ENCODE measurements around the gene IL11RA. TPM values are rescaled to one million over a fixed set of nuclear protein-coding genes. Genes with fewer than 3 reads are reported as not detected.

Gene IL11RA
- 1.7 and 1.9 TPM in 2 replicates for total RNA-seq

DNA sequence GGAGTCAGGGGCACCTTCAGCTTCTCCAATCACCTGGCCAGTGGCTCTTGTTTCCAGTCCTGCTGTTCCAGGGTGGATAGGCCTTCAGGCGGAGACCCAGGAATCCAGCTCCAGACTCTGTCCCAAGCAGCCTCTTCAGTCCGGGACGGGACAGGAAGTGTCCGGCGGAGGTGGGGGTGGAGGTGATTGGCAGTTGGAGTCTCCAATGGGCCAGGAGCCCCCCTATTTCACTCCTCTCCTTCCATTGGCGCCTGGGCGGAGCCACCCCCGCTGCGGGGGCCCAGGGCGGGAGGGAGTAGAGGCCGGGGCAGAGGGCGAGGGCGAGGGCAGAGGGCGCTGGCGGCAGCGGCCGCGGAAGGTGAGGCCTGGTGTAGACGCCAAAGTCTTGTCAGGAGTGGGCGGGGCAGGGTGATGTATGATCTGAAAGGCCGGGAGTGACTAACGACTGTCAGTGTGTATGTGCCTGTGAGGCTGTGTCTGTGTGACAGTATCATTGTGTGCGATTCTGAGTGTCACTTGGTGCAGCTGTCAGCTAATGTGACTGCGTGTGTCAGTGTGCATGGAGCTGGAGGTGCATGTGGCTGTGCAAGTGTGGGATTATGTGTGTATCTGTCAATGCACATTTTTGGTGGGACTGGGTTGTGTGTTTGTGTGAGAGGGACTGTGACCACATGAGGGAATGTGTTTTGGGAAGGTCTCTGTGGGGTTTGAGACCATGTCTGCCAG is at the start of gene IL11RA:
TSS of gene IL11RA (plus strand) at position 310 of the 726 bp plus-strand sequence. CDS start 3,033 bp downstream, outside the sequence.

GRCh38 chr9:34611811-34612787 is 39.9 kb upstream of the IL11RA start, which contains the start of gene RPP25L:
RPP25L (minus strand) TSS chr9:34612097; CDS start chr9:34611296, 801 bp downstream.

GRCh38 chr9:34620061-34620994 is 31.7 kb upstream of the IL11RA start, which contains the start of gene DCTN3:
DCTN3 (minus strand) TSS chr9:34620495; CDS start chr9:34620464, 31 bp downstream.

DNA sequence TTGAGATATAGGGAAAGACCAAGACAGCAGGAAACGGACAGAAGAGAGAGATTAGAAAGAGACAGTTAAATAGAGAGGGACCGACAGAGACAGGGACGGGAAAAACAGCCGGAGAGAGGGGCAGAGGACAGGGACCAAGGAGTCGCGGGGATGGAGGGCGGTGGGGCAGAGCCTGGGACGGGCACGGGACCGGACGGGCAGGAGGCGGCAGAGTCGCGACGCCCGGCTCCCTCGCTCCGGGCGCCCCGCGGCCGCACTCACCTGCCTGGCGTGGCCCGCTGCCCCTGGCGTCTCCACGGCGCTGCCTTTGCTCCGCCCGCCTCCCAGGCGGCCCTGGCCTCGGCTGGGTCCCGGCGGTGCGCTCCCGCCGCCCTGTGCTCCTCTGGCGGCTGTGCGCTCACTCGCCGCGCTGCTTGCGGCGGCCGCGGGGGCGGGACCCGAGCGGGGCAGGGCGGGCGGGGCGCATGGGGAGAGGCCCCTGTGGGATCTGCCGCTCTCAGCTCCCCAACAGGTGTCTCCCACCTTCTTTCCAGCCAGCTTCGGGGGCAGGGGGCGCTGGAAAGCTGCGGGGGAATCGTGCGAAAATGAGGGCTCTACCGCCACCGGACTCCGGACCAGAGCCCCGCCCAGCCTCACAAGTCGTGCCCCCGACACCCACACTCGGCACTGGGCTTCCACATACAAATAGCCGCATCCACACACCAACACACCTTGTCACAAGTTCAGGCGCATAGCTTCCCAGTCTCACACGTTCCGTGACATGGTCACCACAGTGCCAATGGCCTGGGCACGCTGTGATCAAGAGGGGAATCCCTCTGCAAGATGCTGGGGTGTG is 23.1 kb upstream of the IL11RA start, which contains the start of gene ARID3C:
TSS of gene ARID3C (minus strand) at position 411 of the 835 bp plus-strand sequence. CDS start 1,052 bp downstream, outside the sequence.

GRCh38 chr9:34637356-34638137 is 14.4 kb upstream of the IL11RA start, which contains the start of gene SIGMAR1:
SIGMAR1 (minus strand) TSS chr9:34637787; CDS start chr9:34637697, 90 bp downstream.

DNA sequence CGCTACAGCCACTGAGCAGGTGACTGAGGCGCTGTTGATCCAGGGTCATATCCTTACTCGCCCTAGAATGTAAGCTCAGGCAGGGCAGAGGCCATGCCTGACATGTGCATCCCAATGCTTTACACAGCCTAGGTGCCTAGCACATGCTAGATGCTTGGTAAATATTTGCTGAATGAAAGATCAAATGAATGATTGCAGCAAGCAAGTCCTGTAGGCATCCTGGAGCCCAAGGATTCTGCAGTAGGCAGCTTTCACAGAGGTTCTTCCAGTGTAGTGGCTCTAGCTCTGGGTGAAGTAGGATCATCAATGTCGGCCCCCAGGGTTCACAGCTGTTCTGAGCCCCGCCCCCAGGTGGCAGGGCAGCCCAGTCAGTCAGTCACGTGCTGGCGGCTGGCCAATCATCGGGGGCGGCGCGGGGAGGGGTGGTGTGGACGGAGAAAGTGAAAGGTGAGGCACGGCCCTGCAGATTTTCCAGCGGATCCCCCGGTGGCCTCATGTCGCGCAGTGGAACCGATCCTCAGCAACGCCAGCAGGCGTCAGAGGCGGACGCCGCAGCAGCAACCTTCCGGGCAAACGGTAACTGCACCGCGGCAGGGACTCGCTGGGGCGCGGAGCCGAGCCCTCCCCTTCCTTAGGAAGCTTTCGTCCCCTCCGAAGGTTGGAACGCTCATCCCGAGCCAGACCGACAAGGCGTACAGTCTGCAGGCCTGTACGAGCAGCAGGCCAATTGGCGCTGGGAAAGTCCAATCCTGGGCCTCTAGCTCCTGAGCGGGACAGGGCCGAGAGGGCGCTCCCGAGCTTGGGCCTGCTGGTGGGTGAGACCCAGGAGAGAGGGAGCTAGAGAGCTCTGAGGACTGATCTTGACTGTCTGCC is 5.5 kb upstream of the IL11RA start, which contains the start of gene GALT:
TSS of gene GALT (plus strand) at position 465 of the 873 bp plus-strand sequence. CDS start at position 495, 30 bp downstream.

GRCh38 chr9:34662526-34663302 is 10.7 kb downstream of the IL11RA start, which contains the start of gene CCL27:
CCL27 (minus strand) TSS chr9:34662657; CDS start chr9:34662633, 24 bp downstream.

DNA sequence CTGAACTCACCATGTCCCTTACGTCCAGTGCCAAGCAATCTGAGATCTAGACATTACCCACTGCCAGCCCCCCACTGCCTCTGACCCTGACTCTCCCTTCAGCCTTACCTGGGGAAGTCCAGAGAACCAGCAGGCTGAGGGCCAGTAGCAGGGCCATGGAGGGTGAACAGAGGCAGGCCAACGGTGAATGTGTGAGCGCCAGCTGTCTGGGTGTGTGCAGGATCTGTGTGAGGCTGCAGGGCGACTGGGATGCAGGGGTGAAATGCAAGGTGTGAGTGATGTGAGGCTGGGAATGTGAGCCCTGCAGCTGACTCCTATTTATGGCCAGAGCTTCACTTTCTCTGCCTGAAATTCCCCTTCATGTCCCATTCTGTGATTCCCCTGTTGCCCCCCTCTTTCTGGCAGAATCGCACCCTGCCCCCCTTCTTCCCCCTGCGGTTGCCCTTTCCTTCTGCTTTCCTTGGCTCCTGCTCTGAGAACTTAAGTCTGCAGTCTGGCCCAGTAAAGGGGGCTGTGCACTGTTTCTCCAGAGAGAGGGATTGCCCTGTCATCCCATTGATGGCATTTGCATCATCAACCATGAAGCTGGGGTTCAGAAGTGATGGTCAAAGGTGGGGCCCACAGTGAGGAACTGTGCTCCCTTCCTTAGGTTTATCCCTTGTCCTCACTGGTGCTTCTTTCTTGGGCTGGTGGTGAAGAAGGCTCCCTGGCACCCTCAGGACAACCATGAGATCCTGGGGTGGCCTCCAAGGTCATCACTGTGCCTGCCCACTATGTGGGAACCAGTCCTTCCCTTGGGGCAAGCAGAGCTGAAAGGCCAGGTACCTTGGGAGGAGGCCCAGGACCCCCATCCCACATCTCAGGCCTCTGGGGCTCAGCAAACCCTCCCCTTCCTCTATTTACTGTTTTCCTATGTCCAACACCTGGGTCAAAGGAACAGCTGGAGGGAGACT is 39.3 kb downstream of the IL11RA start, which contains the start of gene CCL19:
TSS of gene CCL19 (minus strand) at position 294 of the 953 bp plus-strand sequence. CDS start at position 157, 137 bp downstream.

DNA sequence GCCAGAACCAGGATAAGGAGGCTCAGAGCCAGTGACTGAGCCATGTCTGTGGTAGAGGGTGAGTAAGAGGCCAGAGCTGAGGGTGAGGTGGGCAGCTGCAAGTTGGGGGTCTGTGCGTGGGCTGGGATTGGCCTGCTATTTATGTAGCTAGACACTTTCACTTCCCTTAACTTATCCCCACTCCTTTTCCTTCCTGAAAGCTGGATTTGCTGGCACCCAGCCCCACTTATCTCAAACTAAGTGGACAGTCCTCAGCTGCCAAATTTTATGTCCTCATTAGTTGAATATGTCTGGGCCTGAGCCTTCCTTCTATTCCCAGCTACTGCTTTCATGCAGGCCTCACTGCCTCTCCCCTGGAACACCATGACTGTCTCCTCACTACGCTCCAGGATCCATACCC is 58.0 kb downstream of the IL11RA start, which contains the start of gene CCL21:
TSS of gene CCL21 (minus strand) at position 114 of the 400 bp plus-strand sequence. CDS start at position 44, 70 bp downstream.

Other genes with a start within 250 kb of the IL11RA start
- gene FAM219A, start 193.6 kb upstream of the IL11RA start, total RNA-seq: 3.2 and 7.7 TPM in 2 replicates
- not detected in 2 replicates for gene DNAI1, start 193.4 kb upstream of the IL11RA start, total RNA-seq
- 0.48 TPM in 1 of 2 replicates, not detected in the other for gene ENHO, start 129.2 kb upstream of the IL11RA start, total RNA-seq
- gene CNTFR, start 62.5 kb upstream of the IL11RA start, total RNA-seq: not detected in 2 replicates
- 27.7 and 38.6 TPM in 2 replicates for gene RPP25L, start 40.1 kb upstream of the IL11RA start, total RNA-seq
- 40.3 and 43.4 TPM in 2 replicates for gene DCTN3, start 31.7 kb upstream of the IL11RA start, total RNA-seq
- 0.48 and 0.64 TPM in 2 replicates for gene ARID3C, start 23.1 kb upstream of the IL11RA start, total RNA-seq
- 68.9 and 81.4 TPM in 2 replicates for gene SIGMAR1, start 14.4 kb upstream of the IL11RA start, total RNA-seq
- 16.4 and 22.4 TPM in 2 replicates for gene GALT, start 5.5 kb upstream of the IL11RA start, total RNA-seq
- gene CCL27, start 10.5 kb downstream of the IL11RA start, total RNA-seq: not detected in 2 replicates
- gene CCL19, start 39.1 kb downstream of the IL11RA start, total RNA-seq: not detected in 2 replicates
- not detected in 2 replicates for gene CCL21, start 58.0 kb downstream of the IL11RA start, total RNA-seq

Data from tracheal epithelial cell (primary cell).